ENCODE data around the gene NAV2.

Gene NAV2

DNA sequence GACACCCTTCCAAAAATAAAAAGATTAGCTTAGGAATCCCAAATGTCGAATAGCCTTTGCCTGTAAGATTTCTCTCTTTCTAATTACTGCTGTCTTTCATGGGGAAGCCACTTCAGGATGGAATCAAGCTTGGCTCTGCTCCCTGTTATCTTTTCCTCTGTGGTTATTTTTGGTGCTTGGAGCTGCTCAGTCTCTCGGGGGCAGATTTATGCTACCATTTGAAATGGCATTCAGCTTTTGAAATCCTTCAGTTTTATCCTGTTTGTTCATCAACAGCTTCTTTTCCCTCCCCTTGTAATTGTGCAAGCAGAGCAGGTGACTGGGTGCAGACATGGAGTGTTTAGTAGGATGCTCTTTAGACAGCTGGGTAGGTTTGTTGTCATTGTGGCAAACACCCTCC, 336.6 kb downstream of the NAV2 start:
- no peak for DNase-seq

DNA sequence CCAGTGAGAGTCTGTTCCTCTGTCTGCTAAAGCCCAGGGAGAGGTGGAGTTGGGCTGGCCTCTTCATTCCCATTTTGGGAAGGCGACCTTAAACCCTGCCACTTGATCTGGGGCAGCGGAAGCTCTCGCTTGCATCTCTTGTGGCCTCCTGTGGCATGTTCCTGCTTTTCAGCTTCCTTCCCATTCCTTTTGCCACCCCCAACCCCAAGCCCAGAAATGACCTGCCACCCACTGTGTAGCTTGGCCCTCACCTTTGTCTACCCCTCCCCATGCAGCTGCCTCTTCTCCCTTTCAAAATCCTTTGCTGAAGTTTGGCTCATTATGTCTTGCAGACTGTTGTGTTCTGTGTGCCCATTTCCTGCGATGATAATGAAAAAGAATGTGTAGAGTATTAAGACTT, 337.4 kb downstream of the NAV2 start:
- no peak for DNase-seq

DNA sequence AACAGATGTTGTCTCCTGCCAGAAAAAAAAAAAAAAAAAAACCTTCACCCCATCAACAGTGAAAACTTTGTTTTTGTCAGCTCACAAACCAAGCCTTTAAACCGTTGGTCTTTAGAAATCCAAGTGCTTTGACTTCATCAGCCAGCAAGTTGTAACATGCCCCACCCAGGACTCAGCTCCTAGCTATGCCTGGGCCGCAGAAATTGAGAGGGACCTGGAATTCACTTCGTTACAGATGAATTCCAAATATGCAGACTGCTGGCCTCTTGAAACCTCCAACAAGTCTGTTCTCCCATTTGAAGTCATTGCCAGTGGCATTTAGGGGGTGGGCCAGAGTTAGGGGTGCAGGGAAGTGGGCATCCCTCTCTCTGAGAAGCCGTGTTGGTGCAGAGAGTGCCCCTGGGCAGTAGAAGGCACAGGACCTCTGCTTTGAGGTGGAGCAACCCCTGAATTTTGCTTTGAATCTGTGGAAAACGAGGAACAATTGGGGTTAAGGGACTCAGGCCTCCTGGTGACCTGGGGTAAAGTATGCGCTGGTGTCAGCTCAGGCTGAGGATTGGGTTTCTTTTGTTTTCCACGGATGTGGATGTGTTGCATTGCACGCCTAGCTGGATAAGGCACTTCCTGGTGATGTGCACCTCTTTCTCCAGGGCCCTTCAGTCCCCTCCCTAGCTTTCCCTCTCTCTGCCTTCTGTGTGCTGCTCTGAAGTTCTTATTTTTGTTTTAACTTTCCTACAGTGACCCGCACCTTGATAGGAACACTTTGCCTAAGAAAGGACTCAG, 338.1 kb downstream of the NAV2 start:
- no peak for DNase-seq

DNA sequence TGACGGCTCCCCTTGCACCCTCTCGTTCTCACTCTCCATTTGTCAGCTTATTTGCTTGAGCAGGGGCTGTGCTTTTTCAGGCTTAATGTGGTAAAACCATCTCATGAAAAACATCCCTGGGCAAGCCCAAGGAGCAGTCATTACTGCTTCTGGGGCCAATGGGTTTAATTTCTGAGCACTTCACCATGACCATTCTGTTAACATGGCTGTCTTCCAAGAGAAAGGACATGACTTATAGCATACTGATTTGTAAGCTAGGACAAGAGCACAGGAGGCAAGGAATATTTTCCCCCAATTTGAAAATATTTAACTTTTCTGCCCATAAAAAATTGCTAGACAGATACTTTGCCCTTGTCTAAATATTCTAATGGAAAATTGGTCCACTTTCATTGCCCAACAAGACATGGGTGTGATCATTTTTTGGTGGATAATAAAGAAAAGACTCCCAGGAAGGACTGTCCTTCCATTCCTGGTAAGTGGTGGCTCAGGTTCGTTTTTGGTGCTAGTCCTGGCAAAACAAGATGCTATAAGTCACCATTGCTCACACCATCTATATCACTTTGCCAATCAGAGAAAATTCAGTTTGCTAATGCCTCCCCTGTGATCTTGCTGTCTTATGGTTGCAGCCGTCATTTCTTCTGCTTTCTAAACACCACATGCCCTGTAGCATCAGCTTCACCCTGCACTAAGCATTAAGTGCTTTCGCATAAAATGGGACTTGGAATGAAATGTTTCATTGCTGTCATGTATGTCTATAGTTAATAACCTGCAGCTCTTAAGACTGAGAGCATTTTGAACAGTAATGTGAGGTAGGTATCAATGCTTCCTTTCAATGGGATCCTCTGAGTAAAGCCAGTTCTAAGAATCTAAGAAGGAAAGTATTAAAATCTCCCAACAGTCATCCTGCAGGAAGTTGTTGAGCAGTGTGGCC, 339.1 kb downstream of the NAV2 start:
- no peak for DNase-seq

DNA sequence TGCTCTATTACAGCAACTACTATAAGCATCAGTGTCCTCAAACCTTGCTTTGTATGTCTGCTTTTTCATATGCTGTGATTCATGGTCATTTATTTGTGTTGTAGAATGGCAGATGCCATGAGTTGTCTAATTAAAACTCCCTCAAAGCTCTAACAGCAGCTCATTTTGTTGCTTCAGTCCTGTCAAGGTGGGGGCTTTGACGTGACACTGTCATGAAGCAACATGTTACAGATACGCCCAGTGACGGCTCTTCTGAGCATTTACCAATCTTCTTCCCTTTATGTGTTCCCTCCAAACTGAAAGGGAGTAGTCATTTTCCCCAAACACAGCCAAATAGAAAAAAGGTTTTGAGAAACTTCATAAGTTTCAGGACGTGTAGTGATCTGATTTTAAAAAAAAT, 340.9 kb downstream of the NAV2 start:
- no peak for DNase-seq

DNA sequence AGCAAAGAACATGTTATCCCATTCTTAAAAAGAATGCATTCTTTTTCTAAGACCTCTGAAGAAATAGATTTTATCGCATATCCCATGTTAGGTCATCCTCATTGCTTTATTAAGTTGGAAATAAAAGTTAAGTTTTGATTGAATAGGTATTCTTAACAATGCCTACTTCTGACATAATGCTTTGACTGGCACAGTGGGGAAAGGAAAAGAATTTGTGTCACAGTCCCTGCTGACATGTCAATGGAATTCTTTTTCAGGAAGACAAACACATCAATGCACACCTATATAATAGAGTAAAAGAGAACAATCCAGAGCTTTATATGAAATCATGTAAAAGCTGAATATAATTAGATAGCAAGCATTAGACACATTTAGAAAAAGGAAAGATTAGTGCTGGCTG, 341.9 kb downstream of the NAV2 start:
- no peak for DNase-seq

DNA sequence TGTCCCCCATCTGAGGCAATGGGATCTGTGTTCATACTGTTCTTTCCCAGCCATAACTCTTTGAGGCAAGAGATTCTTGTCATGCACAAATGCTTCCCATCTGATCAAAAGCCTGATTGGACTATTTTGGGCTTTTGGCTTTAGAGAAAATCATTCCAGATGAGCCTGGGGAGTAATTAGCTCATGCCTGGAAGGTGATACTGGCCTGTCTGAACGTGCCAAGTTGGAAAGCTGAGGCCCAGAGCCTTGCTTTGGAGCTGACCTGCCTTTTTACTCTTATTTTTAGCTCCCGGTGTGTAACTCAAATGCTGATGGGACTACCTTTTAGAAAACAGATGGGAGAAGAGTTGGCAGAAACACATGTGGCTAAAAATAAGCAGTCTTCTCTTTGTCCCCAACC, 342.7 kb downstream of the NAV2 start:
- no peak for DNase-seq

DNA sequence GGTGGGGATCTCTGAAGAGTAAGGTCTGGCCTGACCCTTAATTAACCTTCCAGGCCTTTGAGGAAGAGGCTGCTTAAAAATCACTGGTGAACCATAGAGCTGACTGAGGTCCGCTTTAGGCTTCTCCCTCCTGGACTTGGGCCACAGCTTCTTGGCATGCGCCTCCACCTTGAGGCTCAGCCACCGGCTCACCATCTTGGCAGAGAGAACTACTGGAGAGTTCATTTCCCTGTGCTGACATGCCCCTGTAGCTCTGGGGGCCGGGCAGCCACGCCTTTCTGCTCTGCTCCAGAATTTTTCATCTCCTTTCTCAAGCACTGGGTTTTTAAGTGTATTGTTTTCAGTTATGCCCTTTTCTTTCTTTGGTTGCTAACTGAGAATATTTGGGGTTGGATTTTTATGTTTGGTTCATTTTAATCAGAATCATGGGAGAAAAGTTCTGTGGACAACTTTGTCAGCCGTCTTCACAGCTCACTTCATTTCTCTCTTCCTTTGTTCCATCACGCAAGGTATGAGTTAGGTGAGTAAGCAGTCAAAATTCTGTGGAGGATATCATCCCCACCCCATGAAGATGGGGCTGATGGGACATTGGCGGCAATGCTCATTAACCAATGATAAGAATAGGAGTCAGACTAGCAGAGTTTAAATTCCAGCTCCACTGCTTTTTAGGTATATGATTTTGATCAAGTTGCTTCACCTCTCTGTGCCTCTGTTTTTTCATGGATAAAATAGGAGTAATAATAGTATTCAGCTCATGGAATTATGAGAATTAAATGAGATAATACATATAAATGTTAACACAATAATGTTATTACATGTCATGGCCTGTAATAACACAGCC, 343.7 kb downstream of the NAV2 start:
- DNase-seq = no peak

DNA sequence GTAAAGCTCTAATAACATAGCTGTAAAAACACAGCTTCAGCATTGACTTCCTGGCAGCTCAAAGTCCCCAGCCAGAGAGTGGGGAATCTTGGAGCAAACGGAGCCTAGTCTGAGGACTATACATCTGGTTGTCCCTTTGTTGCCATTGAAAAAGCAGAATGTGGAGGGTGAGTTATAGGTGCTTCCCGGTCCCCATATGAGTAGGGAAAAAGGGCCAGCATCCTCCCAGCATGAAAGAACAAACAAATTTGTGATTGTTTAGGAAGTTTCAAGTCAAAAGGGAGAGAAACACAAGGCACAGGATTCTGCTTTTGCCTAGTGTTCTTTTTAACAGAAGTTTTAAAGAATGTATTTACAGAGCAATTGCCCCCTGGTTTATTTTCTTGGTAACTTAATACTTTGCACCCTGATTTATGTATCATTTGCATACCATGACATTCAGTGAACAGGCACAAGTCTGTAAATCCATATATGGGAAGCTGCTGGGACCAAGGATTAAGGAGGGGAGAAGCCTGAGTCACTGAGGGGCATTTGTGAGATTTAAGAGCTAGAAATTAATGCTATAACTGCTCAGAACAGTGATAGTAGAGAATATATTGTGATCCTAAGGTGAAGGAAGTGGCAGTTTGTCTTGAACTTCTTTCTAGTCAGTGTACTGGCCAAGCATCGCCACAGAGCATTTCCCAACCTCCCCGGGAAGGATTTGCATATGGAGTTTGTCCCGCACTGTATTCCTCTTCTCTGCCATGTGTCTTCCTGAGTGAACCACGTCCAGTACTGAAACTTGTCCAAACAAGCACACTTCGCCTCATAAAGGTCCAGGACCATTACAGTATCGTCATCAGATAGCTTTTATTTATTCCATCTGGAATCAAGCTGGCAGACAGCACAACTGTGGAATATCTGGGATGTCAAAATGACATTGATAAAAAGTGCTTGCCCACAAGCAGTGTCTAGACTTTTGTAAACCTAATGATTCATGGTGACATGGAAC, 344.6 kb downstream of the NAV2 start:
- no peak for DNase-seq

DNA sequence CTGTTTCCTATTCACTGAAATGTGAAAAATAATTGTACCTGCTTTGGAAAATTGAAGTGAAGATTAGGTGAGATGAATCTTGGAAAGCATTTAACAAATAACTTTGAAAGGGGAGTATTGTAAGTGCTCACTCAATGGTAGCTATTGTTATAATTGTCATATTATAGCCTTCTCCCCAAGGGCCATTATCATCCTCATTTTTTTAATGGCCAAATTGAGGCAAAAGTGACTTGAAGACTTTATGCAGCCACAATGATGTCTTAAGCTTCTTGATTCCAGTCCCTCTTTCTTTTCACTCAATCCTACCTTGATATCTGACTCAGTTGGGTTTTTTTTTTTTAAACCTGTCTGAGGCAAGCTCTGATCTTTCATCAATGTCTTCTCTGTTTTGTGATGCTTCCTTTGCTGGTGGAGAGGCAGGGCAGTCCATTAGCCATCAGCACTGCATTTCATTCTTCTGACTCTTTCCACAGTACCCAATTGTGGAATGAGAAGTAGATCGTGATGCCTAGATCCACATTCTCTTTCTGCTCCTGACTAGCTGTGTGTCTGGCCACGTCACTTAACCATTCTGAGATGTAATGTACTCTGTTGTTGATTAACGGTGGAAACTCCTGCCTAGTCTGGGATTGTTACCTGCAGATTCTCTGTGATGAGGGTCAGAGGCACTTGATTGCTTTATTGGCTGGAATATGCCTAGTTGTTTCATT, 346.3 kb downstream of the NAV2 start:
- no peak for DNase-seq

DNA sequence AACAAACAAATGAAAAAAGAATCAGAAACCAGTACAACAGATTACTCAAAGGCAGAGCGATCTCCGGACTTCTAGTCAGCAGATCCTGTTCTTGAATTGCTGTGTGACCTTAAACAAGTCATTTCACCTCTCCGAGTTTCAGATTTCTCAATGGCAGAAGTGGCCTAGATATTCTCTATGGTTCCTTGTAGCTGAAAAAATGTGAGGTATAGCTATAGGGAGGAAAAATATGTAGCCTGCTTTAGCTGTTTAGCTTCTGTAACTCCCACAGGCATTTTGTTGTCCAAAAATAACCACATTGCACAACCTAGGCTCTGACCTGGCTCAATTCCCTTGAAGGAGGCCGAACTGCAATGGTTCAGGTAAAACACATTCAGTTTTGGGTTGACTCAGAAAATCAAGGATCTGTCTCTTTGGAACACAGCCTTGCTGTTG, 347.0 kb downstream of the NAV2 start:
- no peak for DNase-seq

DNA sequence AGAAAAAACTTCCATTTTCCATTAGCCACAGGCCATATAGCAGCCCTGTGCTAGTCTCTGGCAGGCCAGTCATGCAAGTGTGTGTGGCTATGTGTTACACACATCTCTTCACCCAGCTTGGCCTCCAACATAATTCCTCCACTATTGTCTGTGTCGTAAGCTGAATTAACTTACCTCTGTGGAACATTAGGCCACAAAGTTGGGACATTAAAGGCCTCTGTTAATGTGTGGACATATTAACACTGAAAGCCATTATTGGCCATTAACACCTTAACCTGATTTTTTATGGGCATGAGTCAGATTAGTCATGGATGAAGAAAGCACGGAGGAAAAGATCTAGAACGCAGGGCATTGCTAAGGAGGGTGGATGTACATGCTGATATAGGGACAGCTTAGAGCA, 347.5 kb downstream of the NAV2 start:
- no peak for DNase-seq

DNA sequence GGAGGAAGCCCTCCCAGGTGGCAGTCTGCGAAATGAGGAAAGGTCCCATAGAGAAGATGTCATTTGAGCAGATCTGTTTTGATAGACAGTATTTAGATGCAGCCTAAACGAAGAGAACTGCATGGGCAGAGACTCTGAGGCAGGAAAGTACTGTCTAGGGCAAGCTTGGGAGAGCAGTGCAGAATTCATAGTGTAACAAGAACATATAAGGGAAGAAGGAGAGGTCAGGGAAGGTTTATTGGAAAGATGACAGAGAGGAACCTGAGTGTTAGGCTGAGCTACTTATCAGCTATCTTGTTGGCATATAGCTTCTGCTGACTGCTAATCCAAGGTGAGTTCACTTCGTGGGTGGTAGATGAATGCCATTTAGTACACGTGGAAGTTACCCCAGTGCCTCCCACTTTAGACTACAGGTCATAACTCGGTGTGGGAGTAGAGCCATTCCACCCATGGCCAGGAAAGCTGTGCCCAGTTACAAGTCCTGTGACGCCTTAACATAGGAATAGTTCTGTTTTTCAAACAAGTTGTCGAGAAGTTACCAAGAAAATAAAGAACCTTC, 348.1 kb downstream of the NAV2 start:
- no peak for DNase-seq

DNA sequence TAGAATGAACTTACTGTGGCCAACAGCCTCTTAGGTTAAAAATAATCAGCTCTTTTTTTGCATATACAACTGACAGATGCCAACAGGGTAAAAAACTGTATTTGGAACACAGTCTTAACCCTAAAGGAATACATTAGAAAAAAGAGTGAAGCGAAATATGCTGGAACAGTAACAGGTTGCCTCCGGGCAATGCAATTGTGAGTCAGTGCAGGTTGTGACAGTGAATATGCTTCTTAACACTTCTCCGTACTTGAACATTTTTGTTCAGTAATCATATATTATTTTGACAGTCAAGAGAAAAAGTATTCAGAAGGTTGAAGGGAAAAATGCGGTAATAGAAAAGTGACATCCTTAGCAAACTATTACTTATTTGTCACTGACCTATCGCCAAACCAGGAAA, 349.1 kb downstream of the NAV2 start:
- no peak for DNase-seq

DNA sequence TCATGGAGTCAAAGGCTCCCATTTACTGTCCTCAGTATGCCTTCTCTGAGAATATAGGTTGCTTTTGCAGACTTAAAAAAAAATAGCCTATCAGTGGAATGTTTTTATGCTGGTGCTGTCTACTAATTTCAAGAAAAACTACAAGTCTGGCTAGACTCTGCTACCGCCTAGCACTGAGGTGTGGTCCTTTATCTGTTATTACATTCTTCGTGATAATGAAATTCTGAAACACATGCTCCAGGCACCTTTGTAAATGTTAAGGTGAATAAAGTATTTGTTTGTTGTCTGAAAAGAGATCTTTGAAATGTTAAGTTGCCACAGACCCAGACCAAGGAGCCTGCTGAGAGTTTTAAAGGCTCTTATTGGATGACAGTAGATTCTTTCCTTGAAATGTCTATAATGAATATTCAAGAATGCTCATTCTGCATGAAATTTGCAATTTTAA, 352.3 kb downstream of the NAV2 start:
- no peak for DNase-seq

DNA sequence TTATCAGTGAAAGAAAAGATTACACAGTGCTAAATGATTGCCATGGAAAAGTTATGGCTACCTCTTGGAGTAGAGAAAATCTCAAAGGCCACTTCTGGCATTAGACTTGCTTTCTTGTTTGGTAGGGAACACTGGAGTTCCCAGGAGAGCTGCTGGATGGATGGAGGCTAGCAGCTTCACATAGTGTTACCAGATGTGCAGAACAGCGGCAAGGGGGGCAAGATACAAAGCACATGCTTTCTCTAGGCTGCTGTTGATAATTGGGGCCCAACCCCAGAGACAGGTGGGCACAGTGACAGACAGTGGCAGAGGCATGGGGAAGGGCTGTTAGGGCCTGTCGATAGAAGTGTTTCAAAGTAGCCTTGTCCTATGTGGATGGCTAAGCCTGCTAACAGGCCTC, 352.8 kb downstream of the NAV2 start:
- DNase-seq = no peak

DNA sequence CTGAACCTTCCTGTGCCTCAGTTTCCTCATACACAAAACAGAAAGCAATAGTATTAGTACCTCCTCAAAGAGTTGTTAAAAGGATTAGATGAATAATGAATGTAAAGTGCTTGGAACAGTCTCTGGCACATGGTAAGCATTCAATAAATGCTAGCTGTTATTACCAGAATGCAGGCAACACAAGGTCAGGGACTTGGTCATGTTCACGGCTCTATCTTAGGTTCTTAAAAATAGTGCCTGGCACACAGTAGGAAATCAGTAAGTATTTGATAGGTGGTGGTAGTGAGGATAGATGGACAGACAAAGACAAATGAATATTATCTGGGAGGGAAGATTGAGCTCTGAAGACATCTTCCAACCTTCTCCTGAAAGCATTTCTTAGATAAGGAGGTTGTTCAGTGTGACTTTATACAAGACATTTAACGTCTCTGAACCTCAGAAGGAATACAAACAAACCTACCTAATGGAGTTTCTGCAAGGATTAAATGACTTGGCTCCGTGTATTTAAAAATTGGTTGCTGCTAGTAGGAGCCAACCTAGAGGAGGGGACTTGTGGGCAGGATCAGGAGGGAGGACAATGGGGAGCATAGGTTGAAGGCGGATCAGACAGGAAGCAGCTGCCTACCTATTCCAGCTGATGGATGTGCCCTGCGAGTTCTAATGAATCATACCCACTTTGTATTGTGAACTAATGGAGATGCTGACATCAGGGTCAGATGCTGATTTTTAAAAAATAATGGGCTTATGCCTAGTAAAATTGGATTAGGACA, 353.6 kb downstream of the NAV2 start:
- DNase-seq = no peak

DNA sequence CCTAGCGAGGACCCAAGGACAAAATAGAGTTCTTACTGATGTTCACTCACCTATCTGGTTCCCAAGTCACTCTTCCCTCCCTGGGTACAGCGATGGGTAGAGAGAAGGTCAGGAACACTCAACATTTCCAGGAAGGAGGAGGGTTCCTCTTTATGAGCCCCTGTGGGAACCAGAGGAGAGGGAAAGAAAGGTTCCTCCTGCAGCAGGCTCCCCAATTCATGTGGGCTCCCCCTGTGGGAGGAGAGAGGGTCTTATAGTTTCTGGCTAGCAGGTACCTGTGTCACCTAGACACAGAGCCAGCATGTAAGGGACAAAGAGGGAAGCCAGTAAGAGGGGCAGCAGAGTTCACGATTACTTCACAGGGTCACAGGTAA, 354.1 kb downstream of the NAV2 start:
- DNase-seq = no peak

DNA sequence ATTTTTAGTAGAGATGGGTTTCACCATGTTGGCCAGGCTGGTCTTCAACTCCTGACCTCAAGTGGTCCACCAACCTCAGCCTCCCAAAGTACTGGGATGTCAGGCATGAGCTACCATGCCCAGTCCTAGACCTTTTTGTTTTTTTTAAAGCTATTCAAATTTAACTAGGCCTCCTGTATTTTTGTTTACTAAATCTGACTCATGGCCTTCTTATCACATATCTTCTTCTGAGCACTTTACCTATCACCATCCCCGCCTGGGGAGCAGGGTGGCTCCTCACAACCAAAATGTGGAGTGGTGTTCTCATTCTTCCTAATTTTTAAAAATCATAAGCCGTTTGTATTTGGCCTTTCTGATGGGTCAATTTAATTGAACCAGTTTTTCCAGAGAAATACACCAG, 355.0 kb downstream of the NAV2 start:
- DNase-seq = no peak

DNA sequence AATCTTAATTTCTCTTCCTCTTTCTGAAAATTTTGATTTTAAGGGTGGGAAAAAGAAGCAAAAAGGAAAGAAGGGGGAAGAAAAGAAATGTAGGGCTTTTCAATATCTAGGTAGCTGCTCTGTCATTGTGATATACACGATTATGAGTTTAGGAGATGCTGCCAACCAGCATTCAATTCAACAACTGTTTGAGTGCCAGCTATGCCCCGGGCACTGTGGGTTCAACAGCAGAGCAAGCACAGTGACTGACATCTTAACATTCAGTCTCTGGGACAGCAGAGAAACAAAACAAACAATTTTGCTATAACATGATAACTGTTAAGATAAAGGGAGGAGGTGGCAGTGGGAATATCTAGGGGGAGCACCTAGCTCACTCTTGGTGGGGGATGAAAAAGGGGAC, 356.1 kb downstream of the NAV2 start:
- DNase-seq = no peak
